ENCODE data around the gene ZNF697. TPM values are rescaled to one million over a fixed set of nuclear protein-coding genes. Genes with fewer than 3 reads are reported as not detected.
"Not testable (repeated sequence)": the region's sequence is repeated elsewhere in the genome, so short reads cannot be mapped to it uniquely, and the experiment has no call there.

The ZNF697 gene
- total RNA-seq, 1 donor from 2014 or later, result 13.6 TPM

- Histone ChIP-seq H3K27ac (ENCODE audit: low read depth, low read length) (no peak overlapping the region), H3K9me3 (ENCODE audit: control insufficient read depth in 3 of 3, low read length in 3 of 3) (peaks cover 0 to 3% (median 0%) of the 10 kb centered on the region in 3 donors), H3K36me3 (ENCODE audit: control insufficient read depth in 3 of 3, insufficient read depth in 3 of 3, low read length in 3 of 3) (no peaks in the 10 kb centered on the region), H3K4me3 (ENCODE audit: low read length in 3 of 3) (no peak overlapping the region), H3K4me1 (ENCODE audit: control insufficient read depth in 3 of 3, insufficient read depth in 3 of 3, low read length in 3 of 3) (no peaks in the 10 kb centered on the region), H3K9ac (ENCODE audit: low read depth in 1 of 3, low read length in 3 of 3) (no peak overlapping the region), H3K27me3 (ENCODE audit: control insufficient read depth in 3 of 3, insufficient read depth in 3 of 3, low read length in 3 of 3) (no peaks in the 10 kb centered on the region)
These were observed 54.3 kb downstream of the ZNF697 start for GRCh38 chr1:119593805-119594204.

DNA sequence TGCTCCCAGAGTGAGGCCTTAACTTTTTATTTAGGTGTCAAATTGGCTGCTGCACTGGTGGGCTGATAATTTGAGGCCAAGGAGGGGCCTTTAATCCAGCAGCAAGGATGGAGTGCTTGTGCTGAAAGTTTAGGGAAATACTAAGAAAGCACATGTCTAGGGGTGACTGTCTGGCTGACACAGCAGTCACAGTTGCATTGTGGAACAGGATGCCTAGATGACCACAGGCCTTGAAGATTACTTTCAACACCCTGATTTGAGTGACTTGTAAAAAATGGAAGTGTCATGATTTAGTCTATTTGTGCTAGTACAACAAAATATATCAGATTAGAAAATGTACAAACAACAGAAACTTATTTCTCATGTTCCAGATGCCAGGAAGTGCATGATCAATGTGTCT, 57.7 kb downstream of the ZNF697 start:
- Histone ChIP-seq H3K9ac (ENCODE audit: low read depth in 1 of 3, low read length in 3 of 3) (no peak overlapping the region), H3K4me1 (ENCODE audit: control insufficient read depth in 3 of 3, insufficient read depth in 3 of 3, low read length in 3 of 3) (no peaks in the 10 kb centered on the region), H3K9me3 (ENCODE audit: control insufficient read depth in 3 of 3, low read length in 3 of 3) (peaks cover 0 to 3% (median 0%) of the 10 kb centered on the region in 3 donors), H3K27ac (ENCODE audit: low read depth, low read length) (no peak overlapping the region), H3K4me3 (ENCODE audit: low read length in 3 of 3) (no peak overlapping the region), H3K27me3 (ENCODE audit: control insufficient read depth in 3 of 3, insufficient read depth in 3 of 3, low read length in 3 of 3) (no peaks in the 10 kb centered on the region), H3K36me3 (ENCODE audit: control insufficient read depth in 3 of 3, insufficient read depth in 3 of 3, low read length in 3 of 3) (no peaks in the 10 kb centered on the region)

DNA sequence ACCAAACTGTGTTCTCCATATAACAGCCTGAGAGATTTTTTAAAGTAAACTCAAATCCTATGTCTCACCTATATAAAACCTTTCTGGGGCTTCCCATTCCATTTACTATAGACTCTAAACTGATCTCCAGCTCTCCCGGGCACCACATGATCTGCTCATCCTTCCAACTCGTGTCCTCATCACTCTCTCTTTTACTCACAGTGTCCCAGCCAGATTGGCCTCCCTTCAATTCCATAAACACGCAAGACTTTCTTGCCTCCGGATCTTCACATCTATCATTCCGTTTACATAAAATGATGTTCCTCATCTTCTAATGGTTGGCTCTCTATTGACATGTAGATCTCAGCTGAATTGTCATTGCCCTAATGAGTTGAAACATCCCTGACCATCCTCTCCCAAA, 59.4 kb downstream of the ZNF697 start:
- no peaks in the 10 kb centered on the region for H3K36me3 ChIP-seq (ENCODE audit: control insufficient read depth in 3 of 3, insufficient read depth in 3 of 3, low read length in 3 of 3)
- H3K9ac ChIP-seq (ENCODE audit: low read depth in 1 of 3, low read length in 3 of 3), result no peak overlapping the region
- H3K9me3 ChIP-seq (ENCODE audit: control insufficient read depth in 3 of 3, low read length in 3 of 3), result no peaks in the 10 kb centered on the region
- H3K4me1 ChIP-seq (ENCODE audit: control insufficient read depth in 3 of 3, insufficient read depth in 3 of 3, low read length in 3 of 3), result no peaks in the 10 kb centered on the region
- H3K27me3 ChIP-seq (ENCODE audit: control insufficient read depth in 3 of 3, insufficient read depth in 3 of 3, low read length in 3 of 3), result no peaks in the 10 kb centered on the region
- H3K4me3 ChIP-seq (ENCODE audit: low read length in 3 of 3), result no peak overlapping the region
- no peak overlapping the region for H3K27ac ChIP-seq (ENCODE audit: low read depth, low read length)

DNA sequence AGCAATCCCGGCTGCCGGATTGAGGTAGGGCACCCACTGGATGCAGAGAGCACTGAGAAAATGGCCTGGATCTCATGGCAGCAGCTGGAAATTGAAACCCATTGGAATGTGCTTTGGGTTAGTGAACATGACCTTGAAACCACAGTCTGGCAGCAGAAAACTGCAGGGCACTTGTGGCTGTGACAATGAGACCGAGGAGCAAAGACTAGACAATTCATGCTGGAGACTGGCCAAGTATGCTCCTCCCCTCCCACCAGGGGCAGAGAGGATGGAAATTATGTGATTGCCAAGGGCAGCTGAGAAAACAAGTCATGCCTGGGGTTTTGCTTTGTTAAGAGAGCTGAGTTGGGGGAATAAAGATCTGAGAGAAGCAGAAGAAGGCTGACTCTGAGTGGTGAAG, 60.7 kb downstream of the ZNF697 start:
- Histone ChIP-seq H3K9ac (ENCODE audit: low read depth in 1 of 3, low read length in 3 of 3) (no peak overlapping the region), H3K4me3 (ENCODE audit: low read length in 3 of 3) (no peak overlapping the region), H3K4me1 (ENCODE audit: control insufficient read depth in 3 of 3, insufficient read depth in 3 of 3, low read length in 3 of 3) (no peaks in the 10 kb centered on the region), H3K9me3 (ENCODE audit: control insufficient read depth in 3 of 3, low read length in 3 of 3) (no peaks in the 10 kb centered on the region), H3K36me3 (ENCODE audit: control insufficient read depth in 3 of 3, insufficient read depth in 3 of 3, low read length in 3 of 3) (no peaks in the 10 kb centered on the region), H3K27me3 (ENCODE audit: control insufficient read depth in 3 of 3, insufficient read depth in 3 of 3, low read length in 3 of 3) (no peaks in the 10 kb centered on the region), H3K27ac (ENCODE audit: low read depth, low read length) (no peak overlapping the region)

DNA sequence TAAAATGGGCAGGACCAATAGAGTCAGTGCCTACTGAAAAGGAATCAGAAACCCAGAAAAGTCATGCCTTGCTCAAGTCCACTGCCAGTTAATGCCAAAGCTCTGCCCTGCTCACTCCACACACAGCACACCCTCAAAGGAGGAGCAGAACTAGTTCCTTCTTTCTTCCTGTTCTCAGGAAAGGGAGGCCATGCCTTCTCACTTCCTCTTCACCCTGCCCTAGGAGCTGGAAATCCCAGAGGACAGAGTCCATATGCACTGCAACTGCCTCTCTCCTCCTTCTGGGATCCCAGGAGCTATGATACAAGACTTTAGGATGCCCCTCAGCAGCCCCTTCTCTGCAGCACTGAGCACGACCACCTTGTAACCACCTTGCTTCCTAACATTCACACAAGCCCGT, 62.3 kb downstream of the ZNF697 start:
- not testable (repeated sequence) for H3K4me1 ChIP-seq (ENCODE audit: control insufficient read depth in 3 of 3, insufficient read depth in 3 of 3, low read length in 3 of 3); H3K27me3 ChIP-seq (ENCODE audit: control insufficient read depth in 3 of 3, insufficient read depth in 3 of 3, low read length in 3 of 3); H3K9me3 ChIP-seq (ENCODE audit: control insufficient read depth in 3 of 3, low read length in 3 of 3); H3K4me3 ChIP-seq (ENCODE audit: low read length in 3 of 3); H3K9ac ChIP-seq (ENCODE audit: low read depth in 1 of 3, low read length in 3 of 3); H3K36me3 ChIP-seq (ENCODE audit: control insufficient read depth in 3 of 3, insufficient read depth in 3 of 3, low read length in 3 of 3); H3K27ac ChIP-seq (ENCODE audit: low read depth, low read length)

DNA sequence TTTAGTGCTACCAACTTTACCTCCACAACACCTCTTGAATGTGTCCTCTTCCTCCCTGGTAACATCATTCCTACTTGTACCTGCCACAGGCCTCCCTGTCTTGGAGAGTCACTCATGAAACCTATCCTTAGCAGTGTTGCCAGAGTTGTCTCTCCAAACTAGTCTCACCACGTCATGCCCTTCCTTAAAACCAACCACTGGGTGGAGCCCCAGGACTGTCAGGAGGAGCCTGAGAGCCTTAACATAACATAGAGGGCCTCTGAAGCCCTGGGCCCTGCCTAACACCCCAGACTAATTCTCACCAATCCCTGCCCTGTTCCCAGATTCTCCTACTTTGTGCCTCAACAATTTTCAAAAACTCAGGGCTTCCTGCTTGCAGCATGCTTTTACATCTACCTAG, 65.3 kb downstream of the ZNF697 start:
- Histone ChIP-seq H3K27me3 (ENCODE audit: control insufficient read depth in 3 of 3, insufficient read depth in 3 of 3, low read length in 3 of 3) (no peaks in the 10 kb centered on the region), H3K9me3 (ENCODE audit: control insufficient read depth in 3 of 3, low read length in 3 of 3) (no peaks in the 10 kb centered on the region), H3K27ac (ENCODE audit: low read depth, low read length) (no peak overlapping the region), H3K4me3 (ENCODE audit: low read length in 3 of 3) (no peak overlapping the region), H3K4me1 (ENCODE audit: control insufficient read depth in 3 of 3, insufficient read depth in 3 of 3, low read length in 3 of 3) (no peaks in the 10 kb centered on the region), H3K9ac (ENCODE audit: low read depth in 1 of 3, low read length in 3 of 3) (no peak overlapping the region), H3K36me3 (ENCODE audit: control insufficient read depth in 3 of 3, insufficient read depth in 3 of 3, low read length in 3 of 3) (no peaks in the 10 kb centered on the region)

- H3K9ac ChIP-seq (ENCODE audit: low read depth in 1 of 3, low read length in 3 of 3); H3K36me3 ChIP-seq (ENCODE audit: control insufficient read depth in 3 of 3, insufficient read depth in 3 of 3, low read length in 3 of 3); H3K9me3 ChIP-seq (ENCODE audit: control insufficient read depth in 3 of 3, low read length in 3 of 3); H3K4me1 ChIP-seq (ENCODE audit: control insufficient read depth in 3 of 3, insufficient read depth in 3 of 3, low read length in 3 of 3); H3K27ac ChIP-seq (ENCODE audit: low read depth, low read length); H3K4me3 ChIP-seq (ENCODE audit: low read length in 3 of 3); H3K27me3 ChIP-seq (ENCODE audit: control insufficient read depth in 3 of 3, insufficient read depth in 3 of 3, low read length in 3 of 3): not testable (repeated sequence)
These were observed 67.0 kb downstream of the ZNF697 start for GRCh38 chr1:119581076-119581475.

DNA sequence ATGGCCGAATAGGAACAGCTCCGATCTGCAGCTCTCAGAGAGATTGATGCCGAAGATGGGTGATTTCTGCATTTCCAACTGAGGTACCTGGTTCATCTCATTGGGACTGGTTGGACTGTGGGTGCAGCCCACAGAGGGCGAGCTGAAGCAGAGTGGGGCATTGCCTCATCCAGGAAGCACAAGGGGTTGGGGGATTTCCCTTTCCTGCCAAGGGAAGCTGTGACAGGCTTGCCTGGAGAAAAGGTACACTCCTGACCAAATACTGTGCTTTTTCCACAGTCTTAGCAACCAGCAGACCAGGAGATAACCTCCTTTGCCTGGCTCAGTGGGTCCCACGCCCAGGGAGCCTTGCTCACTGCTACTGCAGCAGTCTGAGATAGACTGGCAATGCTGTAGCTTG, 74.2 kb downstream of the ZNF697 start:
- Histone ChIP-seq H3K4me3 (ENCODE audit: low read length in 3 of 3) (no peak overlapping the region), H3K9ac (ENCODE audit: low read depth in 1 of 3, low read length in 3 of 3) (no peak overlapping the region), H3K4me1 (ENCODE audit: control insufficient read depth in 3 of 3, insufficient read depth in 3 of 3, low read length in 3 of 3) (no peaks in the 10 kb centered on the region), H3K9me3 (ENCODE audit: control insufficient read depth in 3 of 3, low read length in 3 of 3) (no peaks in the 10 kb centered on the region), H3K27me3 (ENCODE audit: control insufficient read depth in 3 of 3, insufficient read depth in 3 of 3, low read length in 3 of 3) (no peaks in the 10 kb centered on the region), H3K36me3 (ENCODE audit: control insufficient read depth in 3 of 3, insufficient read depth in 3 of 3, low read length in 3 of 3) (no peaks in the 10 kb centered on the region), H3K27ac (ENCODE audit: low read depth, low read length) (no peak overlapping the region)

DNA sequence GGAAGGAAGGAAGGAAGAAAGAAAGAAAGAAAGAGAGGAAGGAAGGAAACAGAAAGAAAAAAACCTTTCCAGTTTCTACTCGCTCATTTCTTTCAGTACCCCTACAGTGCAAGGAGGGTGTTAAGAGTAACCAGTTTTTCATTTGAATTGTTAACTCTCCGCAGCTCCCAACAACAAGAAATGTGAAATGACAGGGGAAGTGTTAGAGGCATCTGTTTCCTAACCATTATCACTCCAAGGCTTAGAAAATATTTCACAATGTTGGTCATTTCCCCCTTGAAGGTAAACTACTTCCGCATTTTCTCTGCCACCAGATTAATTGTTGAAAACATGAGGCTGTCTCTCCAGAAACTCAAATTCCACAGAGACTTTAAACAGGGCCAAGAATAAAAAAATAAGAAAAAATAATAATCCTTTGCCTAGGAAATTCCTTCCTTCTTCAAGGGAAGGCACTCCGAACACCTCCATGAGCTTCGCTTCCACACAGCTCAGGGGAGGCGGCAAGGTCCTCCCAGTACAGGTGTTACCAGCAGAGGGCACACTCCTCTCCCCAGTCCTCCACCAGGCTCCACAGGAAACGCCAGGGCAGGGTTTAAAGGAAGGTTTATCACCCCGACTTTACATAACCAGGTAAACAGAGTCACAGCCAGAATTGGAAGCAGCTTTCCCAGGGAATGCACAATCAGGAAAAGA, 78.0 kb downstream of the ZNF697 start:
- not testable (repeated sequence) for H3K27me3 ChIP-seq (ENCODE audit: control insufficient read depth in 3 of 3, insufficient read depth in 3 of 3, low read length in 3 of 3); H3K27ac ChIP-seq (ENCODE audit: low read depth, low read length); H3K9me3 ChIP-seq (ENCODE audit: control insufficient read depth in 3 of 3, low read length in 3 of 3); H3K4me1 ChIP-seq (ENCODE audit: control insufficient read depth in 3 of 3, insufficient read depth in 3 of 3, low read length in 3 of 3); H3K36me3 ChIP-seq (ENCODE audit: control insufficient read depth in 3 of 3, insufficient read depth in 3 of 3, low read length in 3 of 3); H3K9ac ChIP-seq (ENCODE audit: low read depth in 1 of 3, low read length in 3 of 3); H3K4me3 ChIP-seq (ENCODE audit: low read length in 3 of 3)
